Kidney (tissue), 14 donors: Measurements from ENCODE around the gene SDK1. TPM values are rescaled to one million over a fixed set of nuclear protein-coding genes. Genes with fewer than 3 reads are reported as not detected.

ENCODE experiments used
- DNase-seq, 5 donors: peaks; one replicate each; pipeline ENCODE4 v3.0.0-alpha.2; 2013 to 2020
- FAIRE-seq: peaks from 2 replicates; lab custom pipeline; 2012; peaks lifted over from hg19 to GRCh38; lab: Jason Lieb, UNC
- H3K27ac ChIP-seq, 2 donors: one replicate each; pipeline ENCODE4 v1.7.0; 2013; ENCODE audit warnings: low read depth in 2 of 2, low read length in 2 of 2, inconsistent platforms in 1 of 2
- H3K27me3 ChIP-seq: one replicate; pipeline ENCODE4 v1.7.1; 2013; ENCODE audit warnings: low read length, inconsistent platforms; ENCODE audit not compliant: control insufficient read depth, insufficient read depth
- H3K36me3 ChIP-seq, 3 donors: one replicate each; pipeline versions ENCODE4 v1.7.0 to v1.7.1; 2013; ENCODE audit warnings: low read length in 3 of 3, control low read depth in 1 of 3, inconsistent platforms in 1 of 3; ENCODE audit not compliant: insufficient read depth in 3 of 3, control insufficient read depth in 2 of 3
- H3K4me1 ChIP-seq, 3 donors: one replicate each; pipeline versions ENCODE4 v1.7.0 to v1.7.1; 2013; ENCODE audit warnings: low read length in 3 of 3, inconsistent platforms in 1 of 3, low read depth in 1 of 3; ENCODE audit not compliant: control insufficient read depth in 2 of 3, insufficient read depth in 2 of 3
- H3K4me3 ChIP-seq, 3 donors: one replicate each; pipeline versions ENCODE4 v1.7.0 to v1.8.1; 2013; ENCODE audit warnings: low read length in 3 of 3, control low read depth in 1 of 3, inconsistent platforms in 1 of 3
- H3K9ac ChIP-seq, 3 donors: one replicate each; pipeline versions ENCODE4 v1.7.0 to v1.7.1; 2013; ENCODE audit warnings: low read length in 3 of 3, control low read depth in 1 of 3, inconsistent platforms in 1 of 3
- H3K9me3 ChIP-seq, 3 donors: one replicate each; pipeline versions ENCODE4 v1.7.0 to v1.7.1; 2013; ENCODE audit warnings: low read length in 3 of 3, control low read depth in 1 of 3, inconsistent platforms in 1 of 3; ENCODE audit not compliant: control insufficient read depth in 2 of 3, insufficient read depth in 1 of 3
- intact Hi-C: fragments of 100-400 bp; cut with DNase I; formaldehyde crosslinking; loops from one replicate; pipeline ENCODE4 v1.11.1; 2022
- polyA plus RNA-seq: library from polyadenylated mRNA; stranded (reverse); fragments of 350-450 nt; fragmentation: Illumina TruSeq; extraction: RNeasy Lipid Tissue Mini Kit (QIAGEN cat#74804); gene quantifications from one replicate; pipeline ENCODE4 v1.2.3, GENCODE V29; 2014; ENCODE audit warnings: low read depth, low replicate concordance; ENCODE audit not compliant: insufficient read depth
- total RNA-seq: library from RNA; stranded (reverse); fragmentation: NEBNext Ultra II Directional; extraction: Animal tissue kit (Norgen Biotek cat#: 25700); gene quantifications from one replicate; pipeline ENCODE4 v1.2.1, GENCODE V29; 2021
- TF ChIP-seq, protein P1 (sequence below): IDR thresholded peaks from 3 replicates; pipeline ENCODE4 v1.5.1; 2012; ENCODE audit warnings: mild to moderate bottlenecking, moderate library complexity, borderline replicate concordance; ENCODE audit not compliant: insufficient read depth; ENCODE audit errors: extremely low read depth
- donor health status: control.
- donor health status: control.
- donor health status: control.
- donor health status: control.
- donor health status: control.
- donor health status: DM: yes; HTN: yes; CAD: no.
- donor health status: Normal renal cell carcinoma (clear cell type).

The SDK1 gene
- total and polyA plus RNA-seq, 2 donors from 2014 or later = 2.0 to 38.3 TPM

DNA sequence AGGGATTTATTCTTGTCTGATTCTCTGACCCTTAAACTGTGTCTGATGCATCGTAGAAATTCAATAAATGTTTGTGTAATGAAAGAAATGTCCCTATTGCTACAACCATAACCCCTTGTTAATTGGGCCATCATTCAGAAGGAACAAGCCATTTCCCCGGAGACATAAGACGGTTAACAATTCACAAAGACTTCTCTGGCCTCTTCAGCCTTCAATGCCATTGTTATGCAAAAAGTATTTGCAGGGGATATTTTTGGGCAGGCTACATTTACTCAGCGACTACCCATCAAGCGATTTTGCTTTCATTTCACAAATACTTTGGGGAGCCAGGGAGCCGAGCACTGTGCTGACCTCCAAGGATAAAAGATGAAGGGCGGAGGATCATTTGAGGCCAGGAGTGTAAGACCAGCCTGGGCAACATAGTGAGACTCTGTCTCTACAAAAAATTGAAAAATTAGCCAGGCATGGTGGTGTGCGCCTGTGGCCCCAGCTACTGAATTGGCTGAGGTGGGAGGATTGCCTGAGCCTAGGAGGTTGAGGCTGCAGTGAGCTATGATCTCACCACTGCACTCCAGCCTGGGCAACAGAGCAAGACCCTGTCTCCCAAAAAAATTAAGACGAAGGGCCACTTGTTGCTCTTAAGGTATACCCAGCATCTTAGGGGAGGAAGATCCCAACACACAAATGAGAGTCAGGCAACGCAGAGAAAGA, 20.0 kb upstream of the SDK1 start:
- intact Hi-C loops = no loop called here

DNA sequence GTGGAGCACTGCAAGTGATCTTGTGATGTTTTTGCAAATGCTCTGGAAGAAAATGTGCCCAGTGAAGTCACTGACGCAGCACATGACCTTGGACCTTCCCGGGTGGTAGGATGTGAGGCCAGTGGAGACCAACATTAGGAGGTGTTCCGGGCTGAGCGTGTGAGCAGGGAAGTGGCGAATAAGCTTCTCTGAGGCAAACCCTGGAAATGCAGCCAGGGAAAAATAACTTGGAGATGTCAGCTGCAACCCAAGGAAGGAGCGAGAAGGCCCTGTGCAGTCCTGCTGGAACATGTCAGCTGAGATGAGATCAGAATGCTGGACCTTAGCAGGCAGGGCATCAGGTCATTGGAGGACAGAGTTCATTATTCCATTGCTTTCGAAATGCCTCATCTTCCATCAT, 18.6 kb upstream of the SDK1 start:
- H3K9me3 ChIP-seq = no peaks in the 10 kb centered on the region
- H3K36me3 ChIP-seq = no peaks in the 10 kb centered on the region
- no peak overlapping the region for H3K4me3 ChIP-seq
- no peak overlapping the region for H3K9ac ChIP-seq
- peak in 2 of 5 donors; percentile 43 to 84 for DNase-seq
- peaks cover 0 to 6% (median 0%) of the 10 kb centered on the region in 3 donors for H3K4me1 ChIP-seq
- TF ChIP-seq, protein P1, sequence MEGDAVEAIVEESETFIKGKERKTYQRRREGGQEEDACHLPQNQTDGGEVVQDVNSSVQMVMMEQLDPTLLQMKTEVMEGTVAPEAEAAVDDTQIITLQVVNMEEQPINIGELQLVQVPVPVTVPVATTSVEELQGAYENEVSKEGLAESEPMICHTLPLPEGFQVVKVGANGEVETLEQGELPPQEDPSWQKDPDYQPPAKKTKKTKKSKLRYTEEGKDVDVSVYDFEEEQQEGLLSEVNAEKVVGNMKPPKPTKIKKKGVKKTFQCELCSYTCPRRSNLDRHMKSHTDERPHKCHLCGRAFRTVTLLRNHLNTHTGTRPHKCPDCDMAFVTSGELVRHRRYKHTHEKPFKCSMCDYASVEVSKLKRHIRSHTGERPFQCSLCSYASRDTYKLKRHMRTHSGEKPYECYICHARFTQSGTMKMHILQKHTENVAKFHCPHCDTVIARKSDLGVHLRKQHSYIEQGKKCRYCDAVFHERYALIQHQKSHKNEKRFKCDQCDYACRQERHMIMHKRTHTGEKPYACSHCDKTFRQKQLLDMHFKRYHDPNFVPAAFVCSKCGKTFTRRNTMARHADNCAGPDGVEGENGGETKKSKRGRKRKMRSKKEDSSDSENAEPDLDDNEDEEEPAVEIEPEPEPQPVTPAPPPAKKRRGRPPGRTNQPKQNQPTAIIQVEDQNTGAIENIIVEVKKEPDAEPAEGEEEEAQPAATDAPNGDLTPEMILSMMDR = no peak
- H3K27me3 ChIP-seq = no peaks in the 10 kb centered on the region
- intact Hi-C loops = no loop called here
- H3K27ac ChIP-seq = peak overlapping the region in 1 of 2 donors; percentile 37
- no peak for FAIRE-seq

More for the DNA sequence above, 20.0 kb upstream of the SDK1 start:
- no peak for DNase-seq
- H3K4me1 ChIP-seq = peaks cover 0 to 6% (median 0%) of the 10 kb centered on the region in 3 donors
- TF ChIP-seq, protein P1 = no peak
- no peaks in the 10 kb centered on the region for H3K27me3 ChIP-seq
- no peak for FAIRE-seq
- H3K4me3 ChIP-seq = no peak overlapping the region
- no peak overlapping the region for H3K9ac ChIP-seq
- no peak overlapping the region for H3K27ac ChIP-seq
- H3K9me3 ChIP-seq = no peaks in the 10 kb centered on the region
- H3K36me3 ChIP-seq = no peaks in the 10 kb centered on the region

DNA sequence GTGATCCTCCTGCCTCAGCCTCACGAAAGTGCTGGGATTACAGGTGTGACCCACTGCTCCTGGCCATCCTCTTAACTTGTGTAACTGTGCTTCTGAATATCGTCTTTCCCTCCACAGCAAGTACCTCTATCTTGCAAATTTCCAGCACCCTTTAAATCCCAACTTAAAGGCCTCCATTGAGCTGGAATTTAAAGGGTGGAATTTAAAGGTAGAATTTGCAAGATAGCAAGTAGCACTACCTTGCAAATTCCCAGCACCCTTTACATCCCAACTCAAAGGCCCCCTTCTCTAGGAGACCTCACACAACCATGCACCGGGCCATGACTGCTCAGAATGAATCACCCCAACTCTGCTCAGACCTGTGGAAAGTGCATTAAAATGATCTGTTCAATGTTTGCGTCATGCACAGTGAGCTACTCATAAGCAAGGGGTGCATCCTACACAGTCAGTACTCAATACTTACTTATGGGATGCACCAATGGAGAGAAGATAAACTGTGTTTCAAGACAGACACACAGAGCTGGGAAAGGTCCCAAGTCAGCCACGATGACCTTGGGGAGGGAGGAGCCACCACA, 17.8 kb upstream of the SDK1 start:
- Histone ChIP-seq H3K36me3 (no peaks in the 10 kb centered on the region), H3K4me3 (no peak overlapping the region), H3K27me3 (no peaks in the 10 kb centered on the region), H3K4me1 (peaks cover 0 to 6% (median 0%) of the 10 kb centered on the region in 3 donors), H3K9ac (no peak overlapping the region), H3K27ac (peak overlapping the region in 1 of 2 donors; percentile 65), H3K9me3 (peaks cover 0 to 2% (median 0%) of the 10 kb centered on the region in 3 donors)
- intact Hi-C loops = no loop called here
- FAIRE-seq (no peak), DNase-seq (no peak)
- TF ChIP-seq, protein P1 = no peak
